Mesenchymal stem cell (in vitro differentiated cells and primary cell): ENCODE data around the gene FRMD8.
A peak's percentile ranks its signal among the peaks of the same experiment; 100 is the strongest.

ENCODE experiments used
- DNase-seq: peaks from one replicate; pipeline ENCODE4 v3.0.0-alpha.2; 2013
- H2AFZ ChIP-seq: one replicate; pipeline ENCODE4 v1.6.1; 2013; ENCODE audit warnings: low read depth, mild to moderate bottlenecking, control low read depth, inconsistent platforms, low read length, moderate library complexity
- H2AK5ac ChIP-seq: 2 replicates; pipeline ENCODE4 v1.6.1; 2013; ENCODE audit warnings: low read length, moderate library complexity, mild to moderate bottlenecking, inconsistent platforms; ENCODE audit not compliant: severe bottlenecking
- H2BK120ac ChIP-seq: one replicate; pipeline ENCODE4 v1.6.1; 2013; ENCODE audit warnings: low read depth, mild to moderate bottlenecking, inconsistent platforms, low read length, moderate library complexity
- H2BK12ac ChIP-seq, 2 experiments: one replicate each; pipeline ENCODE4 v1.6.1; 2013; ENCODE audit warnings: inconsistent platforms in 2 of 2, low read length in 2 of 2, mild to moderate bottlenecking in 2 of 2, moderate library complexity in 2 of 2, control low read depth in 1 of 2
- H2BK15ac ChIP-seq: one replicate; pipeline ENCODE4 v1.6.1; 2013; ENCODE audit warnings: mild to moderate bottlenecking, low read depth, inconsistent platforms; ENCODE audit not compliant: poor library complexity, severe bottlenecking
- H2BK5ac ChIP-seq: 2 replicates; pipeline ENCODE4 v1.6.1; 2013; ENCODE audit warnings: low read depth, mild to moderate bottlenecking, low read length, control low read depth, inconsistent platforms; ENCODE audit not compliant: poor library complexity, severe bottlenecking
- H3K14ac ChIP-seq, 2 experiments: one replicate each; pipeline ENCODE4 v1.6.1; 2013; ENCODE audit warnings: inconsistent platforms in 2 of 2, low read length in 2 of 2, control low read depth in 1 of 2, mild to moderate bottlenecking in 1 of 2, moderate library complexity in 1 of 2
- H3K18ac ChIP-seq, 2 experiments: one replicate each; pipeline ENCODE4 v1.6.1; 2013; ENCODE audit warnings: inconsistent platforms in 2 of 2, low read length in 2 of 2, control low read depth in 1 of 2, low read depth in 1 of 2, mild to moderate bottlenecking in 1 of 2
- H3K23ac ChIP-seq, 2 experiments: one replicate each; pipeline ENCODE4 v1.6.1; 2013; ENCODE audit warnings: inconsistent platforms in 2 of 2, low read length in 2 of 2, mild to moderate bottlenecking in 2 of 2, moderate library complexity in 2 of 2, control low read depth in 1 of 2
- H3K27ac ChIP-seq: 2 replicates; pipeline ENCODE4 v1.5.1; 2013; ENCODE audit warnings: mild to moderate bottlenecking, moderate library complexity, low read length, control low read depth, inconsistent platforms; ENCODE audit not compliant: poor library complexity, severe bottlenecking
- H3K27me3 ChIP-seq, 2 experiments: 2 replicates each; pipeline versions ENCODE4 v1.6.1 to v1.7.0; 2013; ENCODE audit warnings: low read length in 2 of 2, mild to moderate bottlenecking in 2 of 2, moderate library complexity in 2 of 2, control low read depth in 1 of 2, inconsistent platforms in 1 of 2; ENCODE audit not compliant: control insufficient read depth in 1 of 2, insufficient read depth in 1 of 2
- H3K36me3 ChIP-seq, 2 experiments: 2 replicates each; pipeline versions ENCODE4 v1.6.1 to v1.7.0; 2013; ENCODE audit warnings: low read length in 2 of 2, control low read depth in 1 of 2, inconsistent platforms in 1 of 2, low read depth in 1 of 2, mild to moderate bottlenecking in 1 of 2; ENCODE audit not compliant: insufficient read depth in 2 of 2, control insufficient read depth in 1 of 2
- H3K4ac ChIP-seq, 2 experiments: one replicate each; pipeline ENCODE4 v1.6.1; 2013; ENCODE audit warnings: inconsistent platforms in 2 of 2, low read length in 2 of 2, mild to moderate bottlenecking in 2 of 2, moderate library complexity in 2 of 2, control low read depth in 1 of 2, low read depth in 1 of 2
- H3K4me1 ChIP-seq: 2 replicates; pipeline ENCODE4 v1.6.1; 2013; ENCODE audit warnings: low read depth, low read length, control low read depth; ENCODE audit not compliant: control insufficient read depth, insufficient read depth
- H3K4me2 ChIP-seq: 2 replicates; pipeline ENCODE4 v1.6.1; 2013; ENCODE audit warnings: low read length, mild to moderate bottlenecking, inconsistent platforms; ENCODE audit not compliant: poor library complexity, severe bottlenecking
- H3K4me3 ChIP-seq, 2 experiments: 2 replicates each; pipeline versions ENCODE4 v1.5.1 to v1.7.0; 2013; ENCODE audit warnings: low read length in 2 of 2, mild to moderate bottlenecking in 2 of 2, control low read depth in 1 of 2, low read depth in 1 of 2; ENCODE audit not compliant: insufficient read depth in 1 of 2
- H3K79me1 ChIP-seq: replicated peaks from 2 replicates; pipeline ENCODE4 v1.6.1; 2013; ENCODE audit warnings: mild to moderate bottlenecking, control low read depth, low read length, inconsistent platforms; ENCODE audit not compliant: poor library complexity, severe bottlenecking
- H3K9ac ChIP-seq: 2 replicates; pipeline ENCODE4 v1.7.0; 2013; ENCODE audit warnings: mild to moderate bottlenecking, low read length, moderate library complexity
- H3K9me3 ChIP-seq: 2 replicates; pipeline ENCODE4 v1.7.0; 2013; ENCODE audit warnings: mild to moderate bottlenecking, low read length; ENCODE audit not compliant: control insufficient read depth
- H4K8ac ChIP-seq: one replicate; pipeline ENCODE4 v1.6.1; 2013; ENCODE audit warnings: inconsistent platforms, mild to moderate bottlenecking, low read length, moderate library complexity
- H4K91ac ChIP-seq: one replicate; pipeline ENCODE4 v1.6.1; 2013; ENCODE audit warnings: mild to moderate bottlenecking, low read length, inconsistent platforms
- WGBS: methylation state at CpG from one replicate; pipeline ENCODE4 v1.1.7; 2013; ENCODE audit warnings: mixed read lengths; 5-methylcytosine and 5-hydroxymethylcytosine counted together

The FRMD8 gene

GRCh38 chr11:65420979-65421793 lies 34.7 kb downstream of the FRMD8 start:
- Histone ChIP-seq H3K4me1 (peaks cover 35% of the 10 kb centered on the region), H4K91ac (peak overlapping the region; percentile 100), H2AFZ (no peak overlapping the region), H3K18ac (peak overlapping the region; percentile 99 to 100), H2BK15ac (peak overlapping the region; percentile 99), H2BK120ac (peak overlapping the region; percentile 100), H3K79me1 (no peaks in the 10 kb centered on the region), H3K4me3 (peak overlapping the region in 1 of 2 experiments; percentile 77), H3K27ac (peak overlapping the region; percentile 100), H3K4ac (peak overlapping the region; percentile 99 to 100), H3K9ac (peak overlapping the region; percentile 99), H3K23ac (no peak overlapping the region), H3K4me2 (peak overlapping the region; percentile 79), H3K9me3 (no peaks in the 10 kb centered on the region), H3K27me3 (no peaks in the 10 kb centered on the region), H3K14ac (peak overlapping the region; percentile 84 to 92), H2BK5ac (peak overlapping the region; percentile 99), H4K8ac (peak overlapping the region; percentile 98), H3K36me3 (peaks cover 0 to 29% of the 10 kb centered on the region in 2 experiments), H2AK5ac (peak overlapping the region; percentile 100), H2BK12ac (peak overlapping the region; percentile 95 to 99)
- peak; percentile 100 for DNase-seq
- 16% methylated on average over 14 of the region's 15 CpGs for WGBS

GRCh38 chr11:65421794-65422632 lies 35.6 kb downstream of the FRMD8 start:
- Histone ChIP-seq H2AFZ (no peak overlapping the region), H3K4me1 (peaks cover 29% of the 10 kb centered on the region), H3K27me3 (no peaks in the 10 kb centered on the region), H3K4me3 (peak overlapping the region; percentile 81 to 92), H2BK5ac (peak overlapping the region; percentile 100), H3K4me2 (peak overlapping the region; percentile 79), H3K14ac (peak overlapping the region; percentile 45 to 92), H3K9me3 (no peaks in the 10 kb centered on the region), H2BK12ac (peak overlapping the region; percentile 84 to 96), H4K91ac (peak overlapping the region; percentile 100), H2AK5ac (peak overlapping the region; percentile 100), H2BK15ac (peak overlapping the region; percentile 99), H3K36me3 (peaks cover 2 to 38% of the 10 kb centered on the region in 2 experiments), H3K4ac (peak overlapping the region; percentile 99 to 100), H3K79me1 (no peaks in the 10 kb centered on the region), H3K23ac (peak overlapping the region in 1 of 2 experiments; percentile 67), H3K9ac (peak overlapping the region; percentile 99), H2BK120ac (peak overlapping the region; percentile 100), H4K8ac (peak overlapping the region; percentile 98), H3K27ac (peak overlapping the region; percentile 100), H3K18ac (peak overlapping the region; percentile 99 to 100)
- peak; percentile 97 for DNase-seq
- WGBS: 1% methylated on average over 54 of the region's 68 CpGs

- Histone ChIP-seq H2AFZ (no peak within 1 kb of the TSS), H3K36me3 (peaks cover 7 to 46% of the 10 kb centered on the region in 2 experiments), H3K4ac (peak within 1 kb of the TSS; percentile 99 to 100), H3K23ac (peak within 1 kb of the TSS in 1 of 2 experiments; percentile 75), H4K8ac (peak within 1 kb of the TSS; percentile 98), H3K9ac (peak within 1 kb of the TSS; percentile 99), H2BK15ac (peak within 1 kb of the TSS; percentile 99), H3K4me3 (peak within 1 kb of the TSS; percentile 81 to 92), H3K18ac (peak within 1 kb of the TSS; percentile 99 to 100), H3K9me3 (no peaks in the 10 kb centered on the region), H3K4me2 (peak within 1 kb of the TSS; percentile 79), H3K27me3 (no peaks in the 10 kb centered on the region), H2BK120ac (peak within 1 kb of the TSS; percentile 100), H4K91ac (peak within 1 kb of the TSS; percentile 100), H3K79me1 (no peaks in the 10 kb centered on the region), H3K27ac (peak within 1 kb of the TSS; percentile 100), H3K14ac (peak within 1 kb of the TSS; percentile 92 to 96), H2AK5ac (peak within 1 kb of the TSS; percentile 100), H2BK5ac (peak within 1 kb of the TSS; percentile 100), H2BK12ac (peak within 1 kb of the TSS; percentile 84 to 96), H3K4me1 (peaks cover 21% of the 10 kb centered on the region)
- DNase-seq: peak; percentile 98
- WGBS: 4% methylated on average over 39 of the region's 40 CpGs
These were observed 36.4 kb downstream of the FRMD8 start, which contains the start of gene NEAT1 for GRCh38 chr11:65422633-65423515. Gene NEAT1, plus strand, starts transcription at chr11:65422798.
